Measurements from ENCODE around the gene TEX101. TPM values are rescaled to one million over a fixed set of nuclear protein-coding genes. Genes with fewer than 3 reads are reported as not detected.
"Not testable (repeated sequence)": the region's sequence is repeated elsewhere in the genome, so short reads cannot be mapped to it uniquely, and the experiment has no call there.

Gene TEX101, protein sequence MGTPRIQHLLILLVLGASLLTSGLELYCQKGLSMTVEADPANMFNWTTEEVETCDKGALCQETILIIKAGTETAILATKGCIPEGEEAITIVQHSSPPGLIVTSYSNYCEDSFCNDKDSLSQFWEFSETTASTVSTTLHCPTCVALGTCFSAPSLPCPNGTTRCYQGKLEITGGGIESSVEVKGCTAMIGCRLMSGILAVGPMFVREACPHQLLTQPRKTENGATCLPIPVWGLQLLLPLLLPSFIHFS
- not detected for total RNA-seq
- long read RNA-seq = 0 reads

DNA sequence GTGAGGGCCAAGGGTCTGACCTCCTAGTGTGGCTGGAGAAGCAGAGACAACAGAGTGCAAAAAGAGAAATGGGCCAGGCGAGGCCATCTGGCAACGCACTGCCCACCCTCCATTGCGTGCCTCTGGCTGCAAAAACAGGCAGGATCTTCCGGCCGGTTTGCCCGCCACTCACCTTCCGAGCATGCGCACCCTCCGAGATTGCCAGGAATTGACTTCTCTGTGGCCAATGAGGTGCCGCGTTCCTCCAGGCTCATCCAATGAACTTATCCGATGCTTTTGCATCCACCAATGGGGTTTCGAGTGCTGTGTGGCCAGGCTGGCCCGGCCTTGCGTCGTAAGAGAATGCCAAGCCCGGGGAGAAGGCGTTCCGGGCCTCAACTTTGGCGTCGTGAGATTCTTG is at the start of gene TEX101:
Gene TEX101 (plus strand): TSS at position 337 of the 400 bp plus-strand sequence. CDS start 1,030 bp downstream, outside the sequence.
- no peaks in the 10 kb centered on the region for H3K27me3 ChIP-seq
- no peaks in the 10 kb centered on the region for H3K36me3 ChIP-seq
- DNase-seq (no peak), ATAC-seq (no peak)
- 88% methylated on average over 10 of the region's 21 CpGs for WGBS (ENCODE audit: insufficient coverage, low coverage, low lambda C conversion rate, missing lambda C conversion rate)
- TF ChIP-seq POLR2A (IDR thresholded peaks at IDR 0.05) = no peak
- TF ChIP-seq, protein P1, sequence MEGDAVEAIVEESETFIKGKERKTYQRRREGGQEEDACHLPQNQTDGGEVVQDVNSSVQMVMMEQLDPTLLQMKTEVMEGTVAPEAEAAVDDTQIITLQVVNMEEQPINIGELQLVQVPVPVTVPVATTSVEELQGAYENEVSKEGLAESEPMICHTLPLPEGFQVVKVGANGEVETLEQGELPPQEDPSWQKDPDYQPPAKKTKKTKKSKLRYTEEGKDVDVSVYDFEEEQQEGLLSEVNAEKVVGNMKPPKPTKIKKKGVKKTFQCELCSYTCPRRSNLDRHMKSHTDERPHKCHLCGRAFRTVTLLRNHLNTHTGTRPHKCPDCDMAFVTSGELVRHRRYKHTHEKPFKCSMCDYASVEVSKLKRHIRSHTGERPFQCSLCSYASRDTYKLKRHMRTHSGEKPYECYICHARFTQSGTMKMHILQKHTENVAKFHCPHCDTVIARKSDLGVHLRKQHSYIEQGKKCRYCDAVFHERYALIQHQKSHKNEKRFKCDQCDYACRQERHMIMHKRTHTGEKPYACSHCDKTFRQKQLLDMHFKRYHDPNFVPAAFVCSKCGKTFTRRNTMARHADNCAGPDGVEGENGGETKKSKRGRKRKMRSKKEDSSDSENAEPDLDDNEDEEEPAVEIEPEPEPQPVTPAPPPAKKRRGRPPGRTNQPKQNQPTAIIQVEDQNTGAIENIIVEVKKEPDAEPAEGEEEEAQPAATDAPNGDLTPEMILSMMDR (IDR thresholded peaks at IDR 0.05) = no peak
- H3K27ac ChIP-seq = no peak within 1 kb of the TSS
- H3K4me3 ChIP-seq = no peak within 1 kb of the TSS
- H3K9me3 ChIP-seq = no peaks in the 10 kb centered on the region
- no peaks in the 10 kb centered on the region for H3K4me1 ChIP-seq
- intact Hi-C loops (cut with DNase I) = no loop called here

DNA sequence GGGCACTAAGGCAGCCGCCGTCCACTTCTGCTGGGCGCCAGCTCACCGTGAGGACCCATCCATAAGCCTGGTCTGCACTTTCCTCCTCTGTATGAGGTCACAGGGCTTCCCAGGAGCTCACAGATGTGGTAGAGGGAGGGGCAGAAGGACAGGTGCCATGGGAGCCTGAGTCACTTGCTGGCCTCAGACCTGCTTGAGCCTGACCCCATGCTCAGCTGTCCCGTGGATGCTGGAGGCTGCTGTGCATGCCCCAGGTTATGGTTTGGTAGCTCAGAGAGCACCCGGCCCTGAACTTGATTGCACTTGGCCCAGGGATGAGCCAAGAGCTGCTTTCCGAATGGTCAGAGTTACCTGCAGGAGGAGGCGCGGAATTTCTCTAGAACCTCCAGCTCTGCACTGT is 49.0 kb upstream of the TEX101 start:
- 63% methylated on average over 4 of the region's 9 CpGs for WGBS (ENCODE audit: insufficient coverage, low coverage, low lambda C conversion rate, missing lambda C conversion rate)
- H3K9me3 ChIP-seq; intact Hi-C loops (cut with DNase I): not testable (repeated sequence)

DNA sequence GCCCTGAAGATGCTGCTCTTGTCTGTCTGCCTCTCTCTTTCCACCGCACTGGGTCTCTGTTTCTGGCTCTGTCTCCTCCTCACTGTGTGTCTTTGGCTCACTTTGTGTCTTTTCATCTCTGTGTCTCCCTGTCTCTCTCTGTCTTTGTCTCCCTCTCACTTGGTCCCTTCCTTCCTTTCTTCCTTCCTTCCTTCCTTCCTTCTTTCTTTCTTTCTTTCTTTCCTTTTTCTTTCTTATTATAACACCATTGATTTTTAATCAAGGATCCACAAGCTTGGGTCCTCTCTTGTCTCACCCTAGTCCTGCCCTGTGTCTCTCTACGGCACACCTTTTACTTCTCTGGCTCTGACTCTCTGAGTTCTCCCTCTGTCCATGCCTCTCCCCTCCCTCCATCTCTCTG is 46.9 kb upstream of the TEX101 start:
- H3K4me3 ChIP-seq = no peak overlapping the region
- ATAC-seq (no peak), DNase-seq (no peak)
- H3K9me3 ChIP-seq = no peaks in the 10 kb centered on the region
- H3K27ac ChIP-seq = no peak overlapping the region
- H3K4me1 ChIP-seq = no peaks in the 10 kb centered on the region
- 60% methylated on average over 1 of the region's 2 CpGs for WGBS (ENCODE audit: insufficient coverage, low coverage, low lambda C conversion rate, missing lambda C conversion rate)
- no peaks in the 10 kb centered on the region for H3K36me3 ChIP-seq
- H3K27me3 ChIP-seq = no peaks in the 10 kb centered on the region
- TF ChIP-seq, protein P1 (IDR thresholded peaks at IDR 0.05) = no peak
- TF ChIP-seq POLR2A (IDR thresholded peaks at IDR 0.05) = no peak
- intact Hi-C loops (cut with DNase I) = no loop called here

More for the DNA sequence above, 49.0 kb upstream of the TEX101 start:
- H3K27ac ChIP-seq, H3K36me3 ChIP-seq, H3K4me3 ChIP-seq, H3K27me3 ChIP-seq, DNase-seq, H3K4me1 ChIP-seq, ATAC-seq: not testable (repeated sequence)

DNA sequence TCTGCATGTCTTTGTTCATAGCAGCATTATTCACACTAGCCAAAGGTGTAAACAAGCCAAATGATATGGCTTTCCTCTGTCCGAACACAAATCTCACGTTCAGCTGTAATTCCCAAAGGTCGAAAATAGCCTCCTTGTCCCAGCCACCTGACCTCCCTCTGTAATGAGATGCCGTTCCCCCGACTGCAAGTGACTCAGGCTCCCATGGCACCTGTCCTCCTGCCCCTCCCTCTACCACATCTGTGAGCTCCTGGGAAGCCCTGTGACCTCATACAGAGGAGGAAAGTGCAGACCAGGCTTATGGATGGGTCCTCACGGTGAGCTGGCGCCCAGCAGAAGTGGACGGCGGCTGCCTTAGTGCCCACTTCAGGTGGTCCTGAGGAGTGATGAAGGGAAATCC is 45.8 kb upstream of the TEX101 start:
- H3K27ac ChIP-seq; H3K27me3 ChIP-seq; H3K4me3 ChIP-seq; DNase-seq; H3K9me3 ChIP-seq; H3K36me3 ChIP-seq; intact Hi-C loops (cut with DNase I); ATAC-seq; H3K4me1 ChIP-seq: not testable (repeated sequence)
- WGBS (ENCODE audit: insufficient coverage, low coverage, low lambda C conversion rate, missing lambda C conversion rate) = 25% methylated on average over 2 of the region's 9 CpGs

DNA sequence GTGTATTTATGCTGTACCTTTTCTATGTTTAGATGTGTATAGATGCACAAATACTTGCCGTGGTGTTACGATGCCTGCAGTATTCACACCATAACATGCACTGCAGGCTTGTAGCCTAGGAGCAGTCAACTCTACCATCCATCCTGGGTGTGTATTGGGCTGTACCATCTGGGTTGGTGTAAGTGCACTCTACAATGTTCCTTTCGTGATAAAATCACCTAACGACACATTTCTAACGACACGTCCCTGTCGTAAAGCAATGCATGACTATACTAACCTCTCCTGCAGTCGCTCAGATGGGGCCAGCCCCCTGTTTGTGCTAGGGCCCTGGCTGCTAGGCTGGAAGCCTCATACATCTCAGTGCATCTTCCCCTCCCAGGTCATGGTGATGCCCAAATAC is 42.8 kb upstream of the TEX101 start:
- intact Hi-C loops (cut with DNase I) = no loop called here
- no peaks in the 10 kb centered on the region for H3K9me3 ChIP-seq
- no peak for DNase-seq
- TF ChIP-seq, protein P1 (IDR thresholded peaks at IDR 0.05) = no peak
- TF ChIP-seq POLR2A (IDR thresholded peaks at IDR 0.05) = no peak
- 56% methylated on average over 8 of the region's 8 CpGs for WGBS (ENCODE audit: insufficient coverage, low coverage, low lambda C conversion rate, missing lambda C conversion rate)
- no peaks in the 10 kb centered on the region for H3K36me3 ChIP-seq
- H3K27ac ChIP-seq = no peak overlapping the region
- no peaks in the 10 kb centered on the region for H3K4me1 ChIP-seq
- no peak for ATAC-seq
- H3K4me3 ChIP-seq = no peak overlapping the region
- no peaks in the 10 kb centered on the region for H3K27me3 ChIP-seq

All from right lobe of liver (tissue), 6 donors.